K562 (cell line): ENCODE data around the gene NFE2. TPM values are rescaled to one million over a fixed set of nuclear protein-coding genes. Genes with fewer than 3 reads are reported as not detected.

Source experiments
- BRD4 ChIP-seq: fragments of 200-600 bp; sonication (generic); IDR thresholded peaks from 2 replicates; pipeline ENCODE4 v1.6.1; 2017; ENCODE audit warnings: inconsistent platforms
- CTBP1 ChIP-seq: fragments of 450-650 bp; IDR thresholded peaks from 2 replicates; pipeline ENCODE4 v1.6.1; 2016; ENCODE audit warnings: borderline replicate concordance
- EP300 ChIP-seq: IDR thresholded peaks from 2 replicates; pipeline ENCODE4 v1.6.1; 2012; ENCODE audit warnings: low read length, improper control_type of control experiment
- FOXM1 ChIP-seq, 2 experiments: fragments of 450-650 bp in 1 of 2; sonication (generic) in 1 of 2; formaldehyde crosslinking in 1 of 2; IDR thresholded peaks; 2 replicates each; pipeline versions ENCODE4 v1.6.1 to v1.9.0; 2017 to 2022; ENCODE audit warnings: low read depth in 2 of 2, mild to moderate bottlenecking in 2 of 2, missing genetic modification reagents in 1 of 2, moderate library complexity in 1 of 2
- JUND ChIP-seq, 2 experiments: IDR thresholded peaks; 2 replicates in 1 of 2; 3 replicates in 1 of 2; pipeline ENCODE4 v1.6.1; 2011; ENCODE audit warnings: borderline replicate concordance in 2 of 2, low read depth in 2 of 2, low read length in 2 of 2, improper control_type of control experiment in 1 of 2, missing biosample characterization in 1 of 2, missing genetic modification characterization in 1 of 2, missing genetic modification reagents in 1 of 2
- NCOA4 ChIP-seq: fragments of 450-650 bp; IDR thresholded peaks from 2 replicates; pipeline ENCODE4 v1.6.1; 2018; ENCODE audit warnings: mild to moderate bottlenecking; ENCODE audit not compliant: partially characterized antibody
- PML ChIP-seq: IDR thresholded peaks from 2 replicates; pipeline ENCODE4 v1.6.1; 2012; ENCODE audit warnings: low read length, inconsistent platforms
- PTBP1 ChIP-seq: fragments of 200-400 bp; formaldehyde crosslinking; IDR thresholded peaks from 2 replicates; pipeline ENCODE4 v1.6.1; 2017; ENCODE audit warnings: low read depth, low read length
- RBBP5 ChIP-seq: fragments of 200-600 bp; sonication (generic); IDR thresholded peaks from 2 replicates; pipeline ENCODE4 v1.6.1; 2012; ENCODE audit warnings: borderline replicate concordance, mild to moderate bottlenecking, low read length, control low read depth, inconsistent platforms; ENCODE audit not compliant: insufficient read depth, poor library complexity, severe bottlenecking
- TAF15 ChIP-seq: fragments of 200-400 bp; formaldehyde crosslinking; IDR thresholded peaks from 2 replicates; pipeline ENCODE4 v1.6.1; 2017; ENCODE audit warnings: mild to moderate bottlenecking, low read depth, low read length, moderate library complexity
- ZFP30 ChIP-seq: fragments of 250-450 bp; sonication (Bioruptor Pico); IDR thresholded peaks from 2 replicates; pipeline ENCODE4 v1.8.0; 2022; ENCODE audit warnings: moderate library complexity, mild to moderate bottlenecking, inconsistent platforms, borderline replicate concordance
- ZNF184 ChIP-seq: sonication (generic); formaldehyde crosslinking; IDR thresholded peaks from 2 replicates; pipeline ENCODE4 v1.5.0; 2020; ENCODE audit warnings: missing genetic modification reagents
- ZNF384 ChIP-seq: IDR thresholded peaks from 2 replicates; pipeline ENCODE4 v1.6.1; 2012; ENCODE audit warnings: low read depth, low read length, improper control_type of control experiment
- ZNF717 ChIP-seq: fragments of 250-450 bp; sonication (Bioruptor Pico); IDR thresholded peaks from 2 replicates; pipeline ENCODE4 v1.5.0; 2021
- ZNF75A ChIP-seq: fragments of 450-650 bp; formaldehyde crosslinking; IDR thresholded peaks from 2 replicates; pipeline ENCODE4 v1.4.0; 2020; ENCODE audit warnings: mild to moderate bottlenecking
- ZNF785 ChIP-seq: fragments of 250-450 bp; sonication (Bioruptor Pico); IDR thresholded peaks from 2 replicates; pipeline ENCODE4 v1.4.0; 2020; ENCODE audit warnings: mild to moderate bottlenecking
- polyA plus RNA-seq, 8 experiments: library from polyadenylated mRNA; depleted of rRNA in 4 of 8; stranded (reverse) in 5 of 8; unstranded in 3 of 8; fragments of >200 nt; fragmentation: Nextera tagmentation in 2 of 8; fragmentation: Illumina TruSeq in 1 of 8; extraction: Ambion mirVana in 2 of 8; extraction: Trizol in 1 of 8; gene quantifications; 2 replicates each; pipeline versions ENCODE4 v1.2.1 to v1.2.3, GENCODE V29; 2011 to 2014; ENCODE audit warnings: inconsistent platforms in 1 of 8, missing spikeins in 1 of 8
- total RNA-seq, 7 experiments: library from RNA; depleted of rRNA in 6 of 7; stranded (reverse); fragments of >200 nt in 6 of 7; fragmentation: Illumina TruSeq in 2 of 7; extraction: Trizol in 2 of 7; gene quantifications; 2 replicates each; pipeline versions ENCODE4 v1.2.1 to v1.2.3, GENCODE V29; 2011 to 2021; ENCODE audit warnings: low replicate concordance in 1 of 7
- TF ChIP-seq, protein P1 (sequence below): fragments of 200-800 bp; sonication (Bioruptor generic); IDR thresholded peaks from 2 replicates; pipeline ENCODE4 v1.6.1; 2017; ENCODE audit warnings: missing genetic modification characterization, missing compliant biosample characterization
- TF ChIP-seq, protein P2 (sequence below): fragments of 250-450 bp; sonication (Bioruptor Pico); IDR thresholded peaks from 2 replicates; pipeline ENCODE4 v1.8.0; 2021; ENCODE audit warnings: mild to moderate bottlenecking, moderate library complexity
- TF ChIP-seq, protein P3 (sequence below): fragments of 200-400 bp; formaldehyde crosslinking; IDR thresholded peaks from 2 replicates; pipeline ENCODE4 v1.6.1; 2017; ENCODE audit warnings: mild to moderate bottlenecking, low read depth, low read length, moderate library complexity
- TF ChIP-seq, protein P4 (sequence below): sonication (generic); formaldehyde crosslinking; IDR thresholded peaks from 2 replicates; pipeline ENCODE4 v1.8.1; 2022; ENCODE audit warnings: missing genetic modification reagents
- TF ChIP-seq, protein P5 (sequence below): sonication (generic); formaldehyde crosslinking; IDR thresholded peaks from 2 replicates; pipeline ENCODE4 v1.9.0; 2022; ENCODE audit warnings: mild to moderate bottlenecking, missing genetic modification reagents

NFE2 gene
- total and polyA plus RNA-seq, 9 of the 15 experiments (the other 6 are each of a cell fraction or from before 2014, with no cell fraction given) = 12.3 to 282 (median 208) TPM

DNA sequence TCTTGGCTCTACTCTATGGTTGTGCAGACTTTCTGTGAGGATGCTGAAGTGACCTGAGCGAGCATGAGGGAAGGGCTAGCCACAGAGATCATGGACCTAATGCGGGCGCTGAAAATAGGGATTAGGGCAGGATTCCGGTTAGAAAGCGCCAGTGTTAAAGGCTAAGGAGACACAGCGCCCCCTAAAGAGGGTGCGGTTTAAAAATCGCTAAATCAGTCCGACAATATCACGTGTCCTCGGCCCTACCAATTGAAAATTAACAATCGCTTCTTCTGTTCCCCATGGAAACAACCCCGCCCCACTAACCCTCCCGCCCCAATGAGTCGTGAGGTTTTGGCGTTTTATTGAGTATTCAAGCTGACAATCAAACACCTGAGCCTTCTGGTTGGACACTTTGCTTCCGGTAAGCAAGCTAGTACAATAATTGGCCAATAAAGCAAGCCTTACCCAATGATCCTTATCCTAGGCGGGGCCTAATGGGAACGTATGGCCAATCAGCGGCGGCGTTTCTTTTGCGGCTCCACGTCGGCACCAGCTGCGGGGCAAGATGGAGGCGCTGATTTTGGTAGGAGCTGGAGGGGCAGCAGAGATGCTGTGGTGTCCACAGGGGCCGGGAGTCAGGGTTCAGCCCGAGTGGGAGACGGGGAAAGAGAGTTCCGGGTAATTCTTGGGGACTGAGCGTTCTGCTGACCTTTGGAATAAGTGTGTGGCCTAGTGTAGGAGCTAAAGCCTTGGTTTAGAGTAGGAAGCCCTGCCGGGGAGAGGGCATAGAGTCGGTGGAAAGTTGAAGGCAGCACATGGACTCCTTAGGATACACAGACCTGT is 24.0 kb upstream of the NFE2 start, which contains the start of gene COPZ1 (continued):
- TF ChIP-seq, protein P1, sequence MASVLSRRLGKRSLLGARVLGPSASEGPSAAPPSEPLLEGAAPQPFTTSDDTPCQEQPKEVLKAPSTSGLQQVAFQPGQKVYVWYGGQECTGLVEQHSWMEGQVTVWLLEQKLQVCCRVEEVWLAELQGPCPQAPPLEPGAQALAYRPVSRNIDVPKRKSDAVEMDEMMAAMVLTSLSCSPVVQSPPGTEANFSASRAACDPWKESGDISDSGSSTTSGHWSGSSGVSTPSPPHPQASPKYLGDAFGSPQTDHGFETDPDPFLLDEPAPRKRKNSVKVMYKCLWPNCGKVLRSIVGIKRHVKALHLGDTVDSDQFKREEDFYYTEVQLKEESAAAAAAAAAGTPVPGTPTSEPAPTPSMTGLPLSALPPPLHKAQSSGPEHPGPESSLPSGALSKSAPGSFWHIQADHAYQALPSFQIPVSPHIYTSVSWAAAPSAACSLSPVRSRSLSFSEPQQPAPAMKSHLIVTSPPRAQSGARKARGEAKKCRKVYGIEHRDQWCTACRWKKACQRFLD = no peak
- no peak for TF ChIP-seq RBBP5
- TF ChIP-seq ZNF785 (CRISPR knock-in tag) = no peak
- no peak for TF ChIP-seq TAF15
- TF ChIP-seq, protein P2, sequence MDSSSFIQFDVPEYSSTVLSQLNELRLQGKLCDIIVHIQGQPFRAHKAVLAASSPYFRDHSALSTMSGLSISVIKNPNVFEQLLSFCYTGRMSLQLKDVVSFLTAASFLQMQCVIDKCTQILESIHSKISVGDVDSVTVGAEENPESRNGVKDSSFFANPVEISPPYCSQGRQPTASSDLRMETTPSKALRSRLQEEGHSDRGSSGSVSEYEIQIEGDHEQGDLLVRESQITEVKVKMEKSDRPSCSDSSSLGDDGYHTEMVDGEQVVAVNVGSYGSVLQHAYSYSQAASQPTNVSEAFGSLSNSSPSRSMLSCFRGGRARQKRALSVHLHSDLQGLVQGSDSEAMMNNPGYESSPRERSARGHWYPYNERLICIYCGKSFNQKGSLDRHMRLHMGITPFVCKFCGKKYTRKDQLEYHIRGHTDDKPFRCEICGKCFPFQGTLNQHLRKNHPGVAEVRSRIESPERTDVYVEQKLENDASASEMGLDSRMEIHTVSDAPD (CRISPR knock-in tag) = no peak
- TF ChIP-seq ZNF384 = no peak
- peak; percentile 47 for TF ChIP-seq FOXM1 (IDR thresholded peaks at IDR 0.05; ENCODE audit: low read depth)
- no peak for TF ChIP-seq FOXM1 (CRISPR knock-in tag; IDR thresholded peaks at IDR 0.05; ENCODE audit: low read depth)
- TF ChIP-seq, protein P3, sequence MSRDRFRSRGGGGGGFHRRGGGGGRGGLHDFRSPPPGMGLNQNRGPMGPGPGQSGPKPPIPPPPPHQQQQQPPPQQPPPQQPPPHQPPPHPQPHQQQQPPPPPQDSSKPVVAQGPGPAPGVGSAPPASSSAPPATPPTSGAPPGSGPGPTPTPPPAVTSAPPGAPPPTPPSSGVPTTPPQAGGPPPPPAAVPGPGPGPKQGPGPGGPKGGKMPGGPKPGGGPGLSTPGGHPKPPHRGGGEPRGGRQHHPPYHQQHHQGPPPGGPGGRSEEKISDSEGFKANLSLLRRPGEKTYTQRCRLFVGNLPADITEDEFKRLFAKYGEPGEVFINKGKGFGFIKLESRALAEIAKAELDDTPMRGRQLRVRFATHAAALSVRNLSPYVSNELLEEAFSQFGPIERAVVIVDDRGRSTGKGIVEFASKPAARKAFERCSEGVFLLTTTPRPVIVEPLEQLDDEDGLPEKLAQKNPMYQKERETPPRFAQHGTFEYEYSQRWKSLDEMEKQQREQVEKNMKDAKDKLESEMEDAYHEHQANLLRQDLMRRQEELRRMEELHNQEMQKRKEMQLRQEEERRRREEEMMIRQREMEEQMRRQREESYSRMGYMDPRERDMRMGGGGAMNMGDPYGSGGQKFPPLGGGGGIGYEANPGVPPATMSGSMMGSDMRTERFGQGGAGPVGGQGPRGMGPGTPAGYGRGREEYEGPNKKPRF = no peak
- TF ChIP-seq PML = peak; percentile 72; the same call in 1 of the 2 replicates
- peak; percentile 67 for TF ChIP-seq EP300
- TF ChIP-seq, protein P4, sequence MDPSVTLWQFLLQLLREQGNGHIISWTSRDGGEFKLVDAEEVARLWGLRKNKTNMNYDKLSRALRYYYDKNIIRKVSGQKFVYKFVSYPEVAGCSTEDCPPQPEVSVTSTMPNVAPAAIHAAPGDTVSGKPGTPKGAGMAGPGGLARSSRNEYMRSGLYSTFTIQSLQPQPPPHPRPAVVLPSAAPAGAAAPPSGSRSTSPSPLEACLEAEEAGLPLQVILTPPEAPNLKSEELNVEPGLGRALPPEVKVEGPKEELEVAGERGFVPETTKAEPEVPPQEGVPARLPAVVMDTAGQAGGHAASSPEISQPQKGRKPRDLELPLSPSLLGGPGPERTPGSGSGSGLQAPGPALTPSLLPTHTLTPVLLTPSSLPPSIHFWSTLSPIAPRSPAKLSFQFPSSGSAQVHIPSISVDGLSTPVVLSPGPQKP = no peak
- TF ChIP-seq CTBP1 = peak; percentile 63
- no peak for TF ChIP-seq PTBP1
- TF ChIP-seq ZNF75A = no peak
- TF ChIP-seq BRD4 = peak; percentile 99
- TF ChIP-seq, protein P5, sequence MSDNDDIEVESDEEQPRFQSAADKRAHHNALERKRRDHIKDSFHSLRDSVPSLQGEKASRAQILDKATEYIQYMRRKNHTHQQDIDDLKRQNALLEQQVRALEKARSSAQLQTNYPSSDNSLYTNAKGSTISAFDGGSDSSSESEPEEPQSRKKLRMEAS = no peak
- no peak for TF ChIP-seq ZNF184 (CRISPR knock-in tag)
- no peak for TF ChIP-seq ZFP30 (CRISPR knock-in tag)
- no peak for TF ChIP-seq NCOA4
- TF ChIP-seq ZNF717 = no peak
- peak; percentile 43 for TF ChIP-seq JUND (IDR thresholded peaks at IDR 0.05; ENCODE audit: borderline replicate concordance, low read depth, low read length)
- TF ChIP-seq JUND (tag; IDR thresholded peaks at IDR 0.05; ENCODE audit: borderline replicate concordance, low read depth, low read length) = no peak
